GM21723 (cell line): ENCODE data around the gene OMD.

Experiments used
- ATAC-seq: cut with Tn5 transposase; IDR thresholded peaks from one replicate; pipeline ENCODE4 v1.9.1; 2021; ENCODE audit warnings: mild to moderate bottlenecking, moderate library complexity; ENCODE audit not compliant: unreplicated experiment

OMD gene

GRCh38 chr9:92424340-92424739 is at the start of gene OMD:
TSS of gene OMD (minus strand) at chr9:92424471. CDS start at chr9:92417558, 6,913 bp downstream.
- ATAC-seq = no peak

GRCh38 chr9:92468206-92468605 is 43.9 kb upstream of the OMD start:
- ATAC-seq = no peak

- no peak for ATAC-seq
These were observed 43.2 kb upstream of the OMD start for GRCh38 chr9:92467511-92467910.

GRCh38 chr9:92467041-92467440 is 42.8 kb upstream of the OMD start:
- ATAC-seq = no peak

- ATAC-seq = no peak
These were observed 39.7 kb upstream of the OMD start for GRCh38 chr9:92463984-92464383.

- no peak for ATAC-seq
These were observed 39.1 kb upstream of the OMD start for GRCh38 chr9:92463387-92463786.

- no peak for ATAC-seq
These were observed 33.3 kb upstream of the OMD start for GRCh38 chr9:92457576-92457975.

- ATAC-seq = no peak
These were observed 30.9 kb upstream of the OMD start for GRCh38 chr9:92455217-92455616.

GRCh38 chr9:92446536-92446935 is 22.3 kb upstream of the OMD start:
- ATAC-seq = no peak

- ATAC-seq = no peak
These were observed 20.6 kb upstream of the OMD start for GRCh38 chr9:92444841-92445240.

- peak; percentile 47 for ATAC-seq
These were observed 16.4 kb upstream of the OMD start for GRCh38 chr9:92440751-92441046.

GRCh38 chr9:92439921-92440750 is 15.9 kb upstream of the OMD start:
- ATAC-seq = no peak

- no peak for ATAC-seq
These were observed 14.7 kb upstream of the OMD start for GRCh38 chr9:92438900-92439526.

GRCh38 chr9:92435263-92435662 is 11.0 kb upstream of the OMD start:
- no peak for ATAC-seq

- ATAC-seq = no peak
These were observed 8.8 kb upstream of the OMD start for GRCh38 chr9:92432972-92433548.

GRCh38 chr9:92432350-92432749 is 8.1 kb upstream of the OMD start:
- ATAC-seq = no peak

- ATAC-seq = no peak
These were observed 5.6 kb upstream of the OMD start for GRCh38 chr9:92429836-92430235.

- ATAC-seq = no peak
These were observed 2.4 kb upstream of the OMD start for GRCh38 chr9:92426501-92427145.

GRCh38 chr9:92425474-92425873 is 1.2 kb upstream of the OMD start:
- ATAC-seq = no peak

GRCh38 chr9:92423612-92424011 is 659 bp downstream of the OMD start:
- no peak for ATAC-seq

- no peak for ATAC-seq
These were observed 1.5 kb downstream of the OMD start for GRCh38 chr9:92422611-92423338.
